ENCODE measurements around the gene FADS1. TPM values are rescaled to one million over a fixed set of nuclear protein-coding genes. Genes with fewer than 3 reads are reported as not detected.

FADS1 gene
- total and polyA plus RNA-seq, 12 donors = 28.3 to 410 (median 102) TPM

- Histone ChIP-seq H3K27me3 (no peaks in the 10 kb centered on the region), H3K27ac (peak overlapping the region in 2 of 5 donors; percentile 19 to 54), H3K36me3 (replicated peaks in 1 of 2) (peaks cover 0 to 82% of the 10 kb centered on the region in 2 donors), H3K4me1 (replicated peaks in 1 of 2) (peaks cover 17 to 32% of the 10 kb centered on the region in 2 donors), H3K9me3 (replicated peaks in 1 of 3) (no peaks in the 10 kb centered on the region), H3K4me3 (no peak overlapping the region)
- TF ChIP-seq, protein P1, sequence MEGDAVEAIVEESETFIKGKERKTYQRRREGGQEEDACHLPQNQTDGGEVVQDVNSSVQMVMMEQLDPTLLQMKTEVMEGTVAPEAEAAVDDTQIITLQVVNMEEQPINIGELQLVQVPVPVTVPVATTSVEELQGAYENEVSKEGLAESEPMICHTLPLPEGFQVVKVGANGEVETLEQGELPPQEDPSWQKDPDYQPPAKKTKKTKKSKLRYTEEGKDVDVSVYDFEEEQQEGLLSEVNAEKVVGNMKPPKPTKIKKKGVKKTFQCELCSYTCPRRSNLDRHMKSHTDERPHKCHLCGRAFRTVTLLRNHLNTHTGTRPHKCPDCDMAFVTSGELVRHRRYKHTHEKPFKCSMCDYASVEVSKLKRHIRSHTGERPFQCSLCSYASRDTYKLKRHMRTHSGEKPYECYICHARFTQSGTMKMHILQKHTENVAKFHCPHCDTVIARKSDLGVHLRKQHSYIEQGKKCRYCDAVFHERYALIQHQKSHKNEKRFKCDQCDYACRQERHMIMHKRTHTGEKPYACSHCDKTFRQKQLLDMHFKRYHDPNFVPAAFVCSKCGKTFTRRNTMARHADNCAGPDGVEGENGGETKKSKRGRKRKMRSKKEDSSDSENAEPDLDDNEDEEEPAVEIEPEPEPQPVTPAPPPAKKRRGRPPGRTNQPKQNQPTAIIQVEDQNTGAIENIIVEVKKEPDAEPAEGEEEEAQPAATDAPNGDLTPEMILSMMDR (IDR thresholded peaks at IDR 0.05) = no peak
- TF ChIP-seq POLR2A (IDR thresholded peaks at IDR 0.05) = no peak
- no peak for DNase-seq
- 79 to 88% (median 85%) methylated on average over 14 to 16 of the region's 16 CpGs for WGBS, 4 donors
- intact Hi-C loops (cut with DNase I) = no loop called here
Measured at GRCh38 chr11:61844909-61845565, 28.2 kb upstream of the FADS1 start.

DNA sequence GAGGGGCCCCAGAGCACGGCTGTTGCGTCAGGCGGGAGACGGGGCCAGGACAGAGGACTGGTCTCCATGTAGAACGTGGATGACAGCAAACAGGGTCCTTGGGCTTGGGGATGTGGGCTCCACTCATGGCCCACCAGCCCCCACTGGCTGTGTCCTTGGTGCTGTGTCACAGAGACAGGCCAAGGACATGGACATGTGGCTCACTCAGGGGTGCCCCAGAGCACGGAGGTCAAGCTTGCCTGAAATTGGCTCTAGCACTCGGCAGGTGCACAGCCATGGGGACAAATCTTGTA lies 25.7 kb upstream of the FADS1 start:
- H3K27ac ChIP-seq = peak overlapping the region; percentile 41 to 71 (median 67)
- DNase-seq = peak in 1 of 7 donors; percentile 12
- TF ChIP-seq POLR2A (IDR thresholded peaks at IDR 0.05) = no peak
- TF ChIP-seq, protein P1 (IDR thresholded peaks at IDR 0.05) = no peak
- peaks cover 12 to 21% of the 10 kb centered on the region in 2 donors for H3K4me1 ChIP-seq (replicated peaks in 1 of 2)
- H3K36me3 ChIP-seq (replicated peaks in 1 of 2) = peaks cover 0 to 80% of the 10 kb centered on the region in 2 donors
- H3K9me3 ChIP-seq (replicated peaks in 1 of 3) = no peaks in the 10 kb centered on the region
- no peak overlapping the region for H3K4me3 ChIP-seq
- intact Hi-C loops (cut with DNase I) = no loop called here
- H3K27me3 ChIP-seq = no peaks in the 10 kb centered on the region
- WGBS, 4 donors = 21 to 75% (median 61%) methylated on average over 2 to 7 of the region's 7 CpGs

- TF ChIP-seq, protein P1 (IDR thresholded peaks at IDR 0.05) = no peak
- TF ChIP-seq POLR2A (IDR thresholded peaks at IDR 0.05) = no peak
- Histone ChIP-seq H3K36me3 (replicated peaks in 1 of 2) (peaks cover 0 to 77% of the 10 kb centered on the region in 2 donors), H3K27me3 (no peaks in the 10 kb centered on the region), H3K4me3 (no peak overlapping the region), H3K27ac (peak overlapping the region; percentile 41 to 71 (median 67)), H3K4me1 (replicated peaks in 1 of 2) (peaks cover 12 to 21% of the 10 kb centered on the region in 2 donors), H3K9me3 (replicated peaks in 1 of 3) (no peaks in the 10 kb centered on the region)
- intact Hi-C loops (cut with DNase I) = no loop called here
- peak in 6 of 7 donors; percentile 75 to 82 (median 77) for DNase-seq
- WGBS, 4 donors = 47 to 65% (median 55%) methylated on average over 5 to 12 of the region's 12 CpGs
Measured at GRCh38 chr11:61841636-61842527, 25.1 kb upstream of the FADS1 start.

GRCh38 chr11:61840371-61840770 lies 23.6 kb upstream of the FADS1 start:
- intact Hi-C loops (cut with DNase I) = no loop called here
- 85 to 96% (median 86%) methylated on average over 6 to 7 of the region's 7 CpGs for WGBS, 4 donors
- no peaks in the 10 kb centered on the region for H3K9me3 ChIP-seq (replicated peaks in 1 of 3)
- TF ChIP-seq, protein P1 (IDR thresholded peaks at IDR 0.05) = no peak
- TF ChIP-seq POLR2A (IDR thresholded peaks at IDR 0.05) = no peak
- no peak for DNase-seq
- no peaks in the 10 kb centered on the region for H3K27me3 ChIP-seq
- no peak overlapping the region for H3K4me3 ChIP-seq
- H3K36me3 ChIP-seq (replicated peaks in 1 of 2) = peaks cover 0 to 77% of the 10 kb centered on the region in 2 donors
- peaks cover 14 to 30% of the 10 kb centered on the region in 2 donors for H3K4me1 ChIP-seq (replicated peaks in 1 of 2)
- H3K27ac ChIP-seq = no peak overlapping the region
